A549 (cell line): ENCODE results near the gene XPO5.
"Not testable (repeated sequence)": the region's sequence is repeated elsewhere in the genome, so short reads cannot be mapped to it uniquely, and the experiment has no call there.

ENCODE experiments used
- MAFK ChIP-seq: fragments of 450-650 bp; IDR thresholded peaks from 2 replicates; pipeline ENCODE4 v1.6.1; 2014; ENCODE audit not compliant: partially characterized antibody
- TF ChIP-seq, protein P1 (sequence below): fragments of >200 bp; sonication (Bioruptor Twin); formaldehyde crosslinking; IDR thresholded peaks from 3 replicates; pipeline ENCODE4 v1.5.1; 2016
- TF ChIP-seq, protein P2 (sequence below): IDR thresholded peaks from 2 replicates; pipeline ENCODE4 v1.6.1; 2012

DNA sequence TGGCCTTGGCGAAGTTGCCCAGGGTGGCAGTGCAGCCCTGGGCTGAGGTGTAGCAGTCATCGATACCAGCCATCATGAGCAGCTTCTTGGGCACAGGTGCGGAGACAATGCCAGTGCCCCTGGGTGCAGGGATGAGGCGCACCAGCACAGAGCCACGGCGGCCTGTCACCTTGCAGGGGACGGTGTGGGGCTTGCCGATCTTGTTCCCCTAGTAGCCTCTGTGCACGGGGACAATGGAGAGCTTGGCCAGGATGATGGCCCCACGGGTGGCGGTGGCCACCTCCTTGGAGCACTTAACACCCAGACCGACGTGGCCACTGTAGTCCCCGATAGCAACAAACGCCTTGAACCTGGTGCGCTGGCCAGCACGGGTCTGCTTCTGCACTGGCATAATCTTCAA, 36.9 kb downstream of the XPO5 start:
- TF ChIP-seq, protein P1, sequence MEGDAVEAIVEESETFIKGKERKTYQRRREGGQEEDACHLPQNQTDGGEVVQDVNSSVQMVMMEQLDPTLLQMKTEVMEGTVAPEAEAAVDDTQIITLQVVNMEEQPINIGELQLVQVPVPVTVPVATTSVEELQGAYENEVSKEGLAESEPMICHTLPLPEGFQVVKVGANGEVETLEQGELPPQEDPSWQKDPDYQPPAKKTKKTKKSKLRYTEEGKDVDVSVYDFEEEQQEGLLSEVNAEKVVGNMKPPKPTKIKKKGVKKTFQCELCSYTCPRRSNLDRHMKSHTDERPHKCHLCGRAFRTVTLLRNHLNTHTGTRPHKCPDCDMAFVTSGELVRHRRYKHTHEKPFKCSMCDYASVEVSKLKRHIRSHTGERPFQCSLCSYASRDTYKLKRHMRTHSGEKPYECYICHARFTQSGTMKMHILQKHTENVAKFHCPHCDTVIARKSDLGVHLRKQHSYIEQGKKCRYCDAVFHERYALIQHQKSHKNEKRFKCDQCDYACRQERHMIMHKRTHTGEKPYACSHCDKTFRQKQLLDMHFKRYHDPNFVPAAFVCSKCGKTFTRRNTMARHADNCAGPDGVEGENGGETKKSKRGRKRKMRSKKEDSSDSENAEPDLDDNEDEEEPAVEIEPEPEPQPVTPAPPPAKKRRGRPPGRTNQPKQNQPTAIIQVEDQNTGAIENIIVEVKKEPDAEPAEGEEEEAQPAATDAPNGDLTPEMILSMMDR, result not testable (repeated sequence)
- TF ChIP-seq, protein P2, sequence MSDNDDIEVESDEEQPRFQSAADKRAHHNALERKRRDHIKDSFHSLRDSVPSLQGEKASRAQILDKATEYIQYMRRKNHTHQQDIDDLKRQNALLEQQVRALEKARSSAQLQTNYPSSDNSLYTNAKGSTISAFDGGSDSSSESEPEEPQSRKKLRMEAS, result not testable (repeated sequence)
- not testable (repeated sequence) for TF ChIP-seq MAFK
